HG02571 (cell line): Measurements from ENCODE around the gene MDFI.

ENCODE experiments used
- ATAC-seq: cut with Tn5 transposase; IDR thresholded peaks from one replicate; pipeline ENCODE4 v1.9.1; 2021; ENCODE audit warnings: mild to moderate bottlenecking, moderate library complexity; ENCODE audit not compliant: unreplicated experiment

Gene MDFI

GRCh38 chr6:41638002-41638934, at the start of gene MDFI:
TSS of gene MDFI (plus strand) at chr6:41638468. CDS start at chr6:41638750, 282 bp downstream.
- ATAC-seq: no peak

DNA sequence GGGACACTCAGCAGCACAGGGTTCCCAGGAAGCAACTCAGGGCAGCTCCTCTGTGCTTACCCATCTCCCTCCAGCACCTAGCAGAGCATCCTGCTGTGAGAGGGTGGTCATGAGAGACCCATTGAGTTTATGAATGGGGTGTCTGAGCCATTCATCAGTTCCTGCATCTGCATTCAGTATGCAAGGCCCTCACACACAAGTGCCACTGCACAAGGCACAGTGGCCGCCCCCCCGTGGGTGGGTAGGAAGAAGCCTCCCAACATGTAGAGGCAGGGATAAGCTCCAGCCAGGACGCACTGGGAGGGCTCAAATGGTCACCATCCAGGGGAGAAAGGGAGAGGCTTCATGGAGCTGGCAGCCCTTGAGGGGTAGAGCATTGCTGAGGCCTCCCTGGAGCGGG, 49.0 kb upstream of the MDFI start:
- no peak for ATAC-seq

GRCh38 chr6:41589636-41590622, 48.3 kb upstream of the MDFI start:
- ATAC-seq: no peak

GRCh38 chr6:41591122-41591521, 47.1 kb upstream of the MDFI start:
- no peak for ATAC-seq

GRCh38 chr6:41591859-41592502, 46.3 kb upstream of the MDFI start:
- no peak for ATAC-seq

- ATAC-seq: no peak
Observed at GRCh38 chr6:41593406-41593805, 44.9 kb upstream of the MDFI start.

DNA sequence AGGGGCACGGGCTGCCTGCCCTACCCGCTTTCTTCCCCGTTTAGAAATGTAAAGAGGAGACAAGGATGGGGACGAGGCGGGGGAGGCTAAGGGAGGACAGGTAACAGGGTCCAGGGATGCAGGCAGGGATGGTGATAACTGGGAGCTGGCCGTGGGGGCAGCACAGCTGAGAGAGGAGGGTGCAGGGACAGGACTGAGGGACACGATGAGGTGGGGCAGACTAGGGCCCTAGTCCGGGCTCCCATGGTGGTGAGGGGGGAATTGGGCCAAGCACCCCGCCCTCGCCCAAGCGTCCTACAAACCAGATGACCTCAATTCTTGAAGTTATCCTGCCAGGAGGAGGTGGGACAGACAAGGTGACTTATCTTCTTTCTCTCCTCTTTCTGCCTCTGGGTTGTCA, 44.4 kb upstream of the MDFI start:
- no peak for ATAC-seq

GRCh38 chr6:41594326-41594725, 43.9 kb upstream of the MDFI start:
- ATAC-seq: no peak

GRCh38 chr6:41594766-41595165, 43.5 kb upstream of the MDFI start:
- ATAC-seq: no peak

DNA sequence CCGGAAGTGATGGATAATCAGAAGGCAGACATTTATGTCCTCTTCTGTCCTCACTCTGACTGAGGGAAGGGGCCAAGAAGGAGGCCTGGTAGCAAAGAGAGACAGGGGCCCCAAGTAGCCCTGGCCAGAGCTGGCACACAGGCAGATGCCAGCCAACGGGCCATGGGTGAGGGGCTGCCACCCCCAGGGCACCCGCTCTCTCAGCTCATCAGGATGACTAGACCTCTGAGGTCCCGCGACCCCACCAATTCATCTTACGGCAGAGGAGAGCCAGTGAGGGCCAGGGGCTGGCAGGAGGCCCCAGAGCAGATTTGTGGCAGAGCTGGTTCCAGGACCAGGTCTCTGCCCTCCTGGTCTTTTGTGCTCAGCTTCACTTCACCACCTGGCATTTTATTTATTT, 43.1 kb upstream of the MDFI start:
- ATAC-seq: no peak

GRCh38 chr6:41596096-41596685, 42.1 kb upstream of the MDFI start:
- no peak for ATAC-seq

DNA sequence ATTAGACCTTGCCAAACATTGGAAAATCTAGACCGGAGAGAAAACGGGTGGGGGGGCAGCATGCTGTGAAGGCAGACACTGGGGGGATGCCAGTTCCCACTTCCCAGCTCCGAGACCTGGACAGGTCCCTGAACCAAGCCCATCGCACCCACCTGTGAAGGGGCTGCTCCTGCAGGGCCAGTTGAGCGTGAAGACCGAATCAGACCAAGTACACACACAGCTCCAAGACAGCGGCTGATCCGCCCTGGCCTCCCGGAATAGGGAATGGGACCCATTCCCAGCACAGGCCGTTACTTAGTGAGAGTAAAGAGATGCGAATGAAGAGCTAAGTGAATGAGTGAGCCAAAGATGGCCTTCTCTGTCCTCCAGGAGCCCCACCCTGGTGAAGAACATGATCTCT, 41.5 kb upstream of the MDFI start:
- ATAC-seq: no peak

DNA sequence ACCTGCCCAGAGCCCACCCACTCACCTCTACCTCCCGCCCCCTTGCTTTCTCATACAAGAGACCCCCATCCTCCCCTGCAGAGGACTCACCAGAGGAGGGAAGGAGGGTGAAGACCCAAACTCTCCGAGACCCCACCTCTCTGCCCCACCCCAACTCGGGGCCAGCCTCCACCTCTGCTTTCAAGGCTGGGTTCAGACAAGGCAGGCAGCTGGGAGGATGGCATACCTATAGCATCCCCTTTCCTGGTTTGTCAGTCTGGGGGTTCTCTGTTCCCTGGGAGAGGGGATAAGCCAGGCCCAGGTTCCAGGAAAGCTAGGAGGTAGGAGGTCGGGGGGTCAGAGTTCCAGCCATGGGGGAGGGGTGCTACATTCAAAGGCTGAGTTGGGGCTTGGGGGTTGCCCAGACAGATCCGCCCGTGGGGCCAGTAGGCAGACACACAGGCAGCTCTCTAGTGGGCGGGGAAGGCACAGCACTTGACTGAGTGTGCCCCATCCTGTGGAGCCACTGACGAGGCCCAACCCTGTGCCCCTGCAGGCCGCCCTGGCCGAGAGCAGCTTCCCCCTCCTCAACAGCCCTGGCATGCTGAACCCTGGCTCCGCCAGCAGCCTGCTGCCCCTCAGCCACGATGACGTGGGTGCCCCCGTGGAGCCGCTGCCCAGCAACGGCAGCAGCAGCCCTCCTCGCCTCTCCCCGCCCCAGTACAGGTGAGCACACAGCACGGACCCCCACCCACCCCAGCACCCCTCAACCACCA, 40.8 kb upstream of the MDFI start:
- ATAC-seq: no peak

GRCh38 chr6:41598670-41599014, 39.6 kb upstream of the MDFI start:
- no peak for ATAC-seq

- no peak for ATAC-seq
Observed at GRCh38 chr6:41599015-41599851, 39.0 kb upstream of the MDFI start.

DNA sequence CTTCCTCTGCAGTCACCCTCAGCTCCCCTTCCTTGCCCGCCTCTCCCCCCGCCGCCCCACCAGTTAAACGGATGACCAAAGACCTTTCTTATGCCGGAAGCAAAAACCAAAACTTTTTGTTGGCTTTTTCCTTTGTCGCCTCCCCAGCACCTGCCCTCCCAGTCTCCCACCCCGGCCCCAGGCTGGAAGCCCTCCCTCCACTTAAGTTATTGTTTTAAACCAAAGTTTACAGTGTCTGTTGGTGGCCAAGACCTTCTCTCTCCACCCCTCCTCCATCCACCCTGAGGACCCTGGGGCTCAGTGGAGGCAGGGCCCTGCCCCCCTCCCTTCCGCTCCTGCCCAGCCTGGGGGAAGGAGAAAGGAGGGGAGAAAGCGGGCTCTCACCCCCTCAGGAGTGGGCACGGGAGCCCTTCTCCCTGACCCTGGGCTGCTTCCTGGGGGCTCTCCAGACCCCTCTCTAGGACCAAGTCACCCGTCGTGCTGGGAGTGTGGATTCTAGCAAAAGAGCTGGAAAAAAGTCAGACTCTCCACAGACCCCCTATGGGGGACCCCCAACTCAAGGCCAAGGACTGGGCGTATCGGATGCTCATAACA, 38.3 kb upstream of the MDFI start:
- ATAC-seq: no peak

DNA sequence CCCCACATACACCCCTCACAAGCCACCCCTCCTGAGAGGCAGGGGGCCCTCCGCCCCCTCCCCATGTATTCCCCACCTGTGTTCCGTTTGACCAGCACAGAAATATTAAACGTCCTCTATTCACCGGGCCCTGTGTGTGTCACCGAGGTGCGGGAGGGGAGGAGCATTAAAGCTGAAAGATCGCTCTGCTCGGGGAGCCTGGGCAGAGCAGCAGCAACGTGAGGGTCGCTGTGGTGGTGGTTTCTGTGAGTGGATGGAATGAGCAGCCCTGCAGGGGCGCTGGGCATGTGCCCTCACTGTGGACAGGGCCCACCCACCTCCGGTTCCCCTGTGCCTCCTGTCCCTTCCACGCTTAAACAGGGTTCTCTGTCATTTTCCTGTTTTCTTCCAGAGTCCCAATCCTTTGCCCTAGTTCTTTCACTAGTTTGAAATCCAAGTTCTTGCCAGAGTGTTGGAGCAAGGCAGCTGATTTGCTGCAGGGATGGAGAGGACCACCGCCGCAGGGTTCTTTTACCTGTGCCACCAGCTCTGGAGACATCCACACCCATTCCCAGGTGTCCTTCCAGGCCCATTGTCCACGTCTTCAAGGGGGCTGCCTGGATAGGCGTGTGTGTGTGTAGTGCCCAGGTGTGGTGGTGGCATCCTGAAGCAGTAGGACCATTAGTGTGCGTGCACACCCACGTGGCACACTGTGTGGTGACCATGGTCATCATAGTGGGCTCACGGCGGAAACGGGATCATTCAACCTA, 37.6 kb upstream of the MDFI start:
- no peak for ATAC-seq

GRCh38 chr6:41601248-41601549, 37.1 kb upstream of the MDFI start:
- no peak for ATAC-seq
